Measurements from ENCODE around the gene IVNS1ABP. TPM values are rescaled to one million over a fixed set of nuclear protein-coding genes. Genes with fewer than 3 reads are reported as not detected.
"Not testable (repeated sequence)": the region's sequence is repeated elsewhere in the genome, so short reads cannot be mapped to it uniquely, and the experiment has no call there.

IVNS1ABP gene
- polyA plus RNA-seq (2013, experiment 1 of 2; ENCODE audit: insufficient read length): 85.0 TPM
- polyA plus RNA-seq (2013, experiment 2 of 2; ENCODE audit: insufficient read length): 56.2 TPM

- DNase-seq: peak; percentile 94
Measured at GRCh38 chr1:185317034-185317885, at the start of gene IVNS1ABP. Gene IVNS1ABP, minus strand, starts transcription at chr1:185317243. Its CDS starts 7,750 bp downstream, at chr1:185309493.

GRCh38 chr1:185365951-185366350, 48.9 kb upstream of the IVNS1ABP start:
- no peak for DNase-seq

DNA sequence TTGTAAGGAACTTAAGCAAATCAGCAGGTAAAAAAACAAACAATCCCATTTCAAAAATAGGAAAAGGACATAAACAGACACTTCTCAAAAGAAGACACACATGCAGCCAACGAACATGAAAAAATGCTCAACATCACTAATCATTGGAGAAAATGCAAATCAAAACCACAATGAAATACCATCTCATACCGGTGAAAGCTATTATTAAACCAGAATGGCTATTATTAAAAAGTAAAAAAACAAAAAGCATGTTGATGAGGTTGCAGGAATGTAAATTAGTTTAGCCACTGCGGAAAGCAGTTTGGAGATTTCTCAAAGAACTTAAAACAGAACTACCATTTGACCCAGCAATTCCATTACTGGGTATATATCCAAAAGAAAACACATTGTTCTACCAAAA, 47.5 kb upstream of the IVNS1ABP start:
- DNase-seq: not testable (repeated sequence)

DNA sequence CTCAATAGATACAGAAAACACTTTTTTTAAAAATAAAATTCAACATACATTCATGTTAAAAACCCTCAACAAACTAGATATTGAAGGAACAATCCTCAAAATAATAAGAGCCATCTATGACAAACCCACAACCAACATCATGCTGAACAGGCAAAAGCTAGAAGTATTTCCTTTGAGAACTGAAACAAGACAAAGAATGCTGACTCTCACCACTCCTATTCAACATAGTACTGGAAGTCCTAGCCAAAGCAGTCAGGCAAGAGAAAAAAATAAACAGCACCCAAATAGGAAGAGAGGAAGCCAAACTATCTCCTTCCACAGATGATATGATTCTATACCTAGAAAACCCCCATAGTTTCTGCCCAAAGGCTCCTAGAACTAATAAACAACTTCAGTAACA, 46.2 kb upstream of the IVNS1ABP start:
- no peak for DNase-seq

- peak; percentile 89 for DNase-seq
Measured at GRCh38 chr1:185360714-185361113, 43.7 kb upstream of the IVNS1ABP start.

- DNase-seq: no peak
Measured at GRCh38 chr1:185358957-185359356, 41.9 kb upstream of the IVNS1ABP start.

GRCh38 chr1:185355947-185356346, 38.9 kb upstream of the IVNS1ABP start:
- no peak for DNase-seq

- DNase-seq: no peak
Measured at GRCh38 chr1:185353124-185353523, 36.1 kb upstream of the IVNS1ABP start.

- peak; percentile 78 for DNase-seq
Measured at GRCh38 chr1:185351734-185352466, 34.9 kb upstream of the IVNS1ABP start.

DNA sequence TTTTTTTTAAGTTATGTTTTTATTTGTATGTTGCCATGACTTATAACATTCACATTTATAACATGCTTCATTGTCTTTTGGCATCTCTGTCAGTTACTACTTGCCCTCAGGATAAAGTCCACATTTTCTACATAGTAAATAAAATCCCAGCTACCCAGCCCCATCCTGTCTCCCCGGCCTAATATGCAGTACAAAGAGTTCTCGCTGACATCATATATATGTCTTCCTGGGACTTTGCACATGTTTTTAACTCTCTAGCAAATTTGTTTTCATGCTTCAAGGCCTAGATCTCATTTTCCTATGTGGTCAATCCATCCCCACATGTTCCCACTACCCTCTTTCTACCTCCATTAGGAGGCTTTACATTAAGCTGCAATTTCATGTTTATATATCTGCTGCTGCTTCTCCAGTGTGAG, 33.0 kb upstream of the IVNS1ABP start:
- DNase-seq: no peak

GRCh38 chr1:185349556-185349955, 32.5 kb upstream of the IVNS1ABP start:
- DNase-seq: no peak

DNA sequence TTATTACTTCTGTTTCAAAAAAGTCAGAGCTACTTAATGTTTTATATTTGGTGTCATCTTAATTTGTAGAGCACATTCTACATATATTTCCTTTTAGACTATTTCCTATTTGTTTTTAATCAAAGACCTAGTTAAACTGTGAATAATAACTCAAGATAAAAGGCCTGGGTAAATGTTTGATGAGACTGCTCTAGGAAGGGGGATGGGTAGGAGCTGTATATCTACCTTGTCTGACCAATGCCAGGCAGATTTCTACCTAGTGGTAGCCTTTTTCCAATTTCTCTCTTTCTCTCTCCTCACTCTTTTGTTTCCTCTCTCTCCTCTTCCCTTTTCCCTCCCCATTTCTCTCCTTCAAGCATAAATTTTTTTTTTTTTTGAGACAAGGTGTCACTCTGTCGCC, 31.9 kb upstream of the IVNS1ABP start:
- DNase-seq: no peak

GRCh38 chr1:185348296-185348695, 31.3 kb upstream of the IVNS1ABP start:
- no peak for DNase-seq

GRCh38 chr1:185345913-185346720, 29.1 kb upstream of the IVNS1ABP start:
- DNase-seq: no peak

GRCh38 chr1:185343306-185343705, 26.3 kb upstream of the IVNS1ABP start:
- no peak for DNase-seq

DNA sequence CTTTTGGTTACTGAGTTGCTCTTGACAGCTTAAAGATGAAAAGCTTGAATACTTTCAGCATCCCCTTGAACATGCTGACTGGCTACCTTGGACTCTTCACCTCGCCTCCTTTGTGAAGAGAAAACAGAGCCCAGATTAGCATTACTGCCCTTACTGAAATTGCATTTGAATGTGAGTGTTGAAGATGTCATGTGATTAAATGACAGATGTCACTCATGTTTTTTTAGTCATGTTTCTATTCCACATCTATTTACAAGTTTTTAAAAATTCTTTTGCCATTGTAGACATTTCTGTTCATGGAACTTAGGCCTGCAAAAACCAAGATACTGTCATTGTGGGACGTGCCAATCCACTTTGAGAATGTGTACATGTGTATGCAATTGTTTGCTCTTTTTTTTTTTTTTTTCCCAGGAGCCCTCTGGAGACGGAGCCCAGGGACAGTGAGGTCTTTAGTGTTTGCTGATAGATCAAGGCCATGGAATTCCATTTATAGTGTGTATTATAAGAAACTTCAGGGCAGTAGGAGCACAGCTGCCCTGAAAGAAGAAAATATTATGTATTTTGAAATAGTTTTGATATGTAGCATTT, 25.7 kb upstream of the IVNS1ABP start:
- DNase-seq: no peak

GRCh38 chr1:185342017-185342416, 25.0 kb upstream of the IVNS1ABP start:
- DNase-seq: no peak

DNA sequence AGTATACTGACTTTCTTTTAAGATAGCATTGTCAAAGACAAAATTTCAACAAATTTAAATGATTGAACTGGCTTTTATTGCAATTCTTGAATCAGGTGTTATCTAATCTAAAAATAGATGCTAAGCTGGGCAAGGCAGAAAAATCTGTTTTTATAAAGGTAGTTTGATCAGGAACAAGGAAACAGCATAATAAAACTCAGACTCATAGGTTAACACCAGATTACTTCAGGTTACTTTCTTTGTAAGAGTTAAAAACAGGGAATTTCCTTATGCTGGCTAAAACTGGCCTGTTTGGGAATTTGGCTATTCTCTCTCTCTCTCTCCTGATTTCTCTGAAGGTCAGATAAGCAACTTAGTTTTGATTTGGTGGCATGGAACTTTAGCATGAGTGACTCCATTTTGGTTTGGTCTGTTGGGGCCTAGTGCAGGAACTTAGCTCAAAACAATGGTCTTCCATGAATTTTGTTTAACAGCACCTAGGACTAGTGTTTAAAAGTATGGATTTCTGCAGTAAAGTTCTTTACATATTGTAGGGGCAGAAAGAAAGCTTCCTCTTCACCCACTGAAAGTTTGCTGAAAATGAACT, 24.2 kb upstream of the IVNS1ABP start:
- DNase-seq: no peak

GRCh38 chr1:185338719-185339622, 21.9 kb upstream of the IVNS1ABP start:
- DNase-seq: no peak

DNA sequence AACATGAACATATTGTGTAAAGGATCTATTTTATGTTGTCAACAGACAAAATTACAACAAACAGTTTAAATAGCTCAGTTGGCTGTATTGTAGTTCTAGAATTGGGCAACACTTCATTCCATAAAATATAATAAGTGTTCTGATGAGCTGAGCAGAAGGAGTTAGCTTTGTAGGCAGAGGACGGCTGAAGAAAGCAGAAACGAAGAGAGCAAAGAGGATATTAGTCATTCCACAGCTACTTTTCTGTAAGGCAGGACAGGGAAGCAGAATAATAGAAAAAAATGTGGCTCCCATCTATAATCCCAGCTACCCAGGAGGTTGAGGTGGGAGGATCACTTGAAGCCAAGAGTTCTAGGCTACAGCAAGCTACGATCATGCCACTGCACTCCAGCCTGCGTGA, 20.2 kb upstream of the IVNS1ABP start:
- peak; percentile 30 for DNase-seq

DNA sequence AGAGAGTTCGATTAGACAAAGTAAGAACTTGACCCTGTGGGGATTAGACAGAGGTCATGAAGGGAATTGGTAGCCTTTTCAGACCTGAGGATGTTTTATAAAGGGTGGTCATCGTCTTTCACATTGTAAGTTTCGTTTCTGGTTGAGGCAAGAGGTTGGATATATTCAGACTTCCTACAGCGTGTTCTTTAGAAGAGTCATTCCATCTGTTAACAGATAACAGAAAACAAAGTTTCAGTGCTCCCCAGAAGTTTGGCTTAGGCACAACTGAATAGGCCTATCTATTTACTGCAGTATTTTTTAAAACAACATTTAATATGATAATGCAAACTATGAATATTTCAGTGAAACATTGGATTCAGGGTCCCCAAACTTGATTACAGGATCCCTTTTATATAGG, 17.1 kb upstream of the IVNS1ABP start:
- no peak for DNase-seq

Measured in fibroblast of skin of back (primary cell).